ENCODE data around the gene CCNA2. TPM values are rescaled to one million over a fixed set of nuclear protein-coding genes. Genes with fewer than 3 reads are reported as not detected.

Gene CCNA2
- total and polyA plus RNA-seq, 9 of the 15 experiments (the other 6 are each of a cell fraction or from before 2014, with no cell fraction given): 37.1 to 197 (median 154) TPM

DNA sequence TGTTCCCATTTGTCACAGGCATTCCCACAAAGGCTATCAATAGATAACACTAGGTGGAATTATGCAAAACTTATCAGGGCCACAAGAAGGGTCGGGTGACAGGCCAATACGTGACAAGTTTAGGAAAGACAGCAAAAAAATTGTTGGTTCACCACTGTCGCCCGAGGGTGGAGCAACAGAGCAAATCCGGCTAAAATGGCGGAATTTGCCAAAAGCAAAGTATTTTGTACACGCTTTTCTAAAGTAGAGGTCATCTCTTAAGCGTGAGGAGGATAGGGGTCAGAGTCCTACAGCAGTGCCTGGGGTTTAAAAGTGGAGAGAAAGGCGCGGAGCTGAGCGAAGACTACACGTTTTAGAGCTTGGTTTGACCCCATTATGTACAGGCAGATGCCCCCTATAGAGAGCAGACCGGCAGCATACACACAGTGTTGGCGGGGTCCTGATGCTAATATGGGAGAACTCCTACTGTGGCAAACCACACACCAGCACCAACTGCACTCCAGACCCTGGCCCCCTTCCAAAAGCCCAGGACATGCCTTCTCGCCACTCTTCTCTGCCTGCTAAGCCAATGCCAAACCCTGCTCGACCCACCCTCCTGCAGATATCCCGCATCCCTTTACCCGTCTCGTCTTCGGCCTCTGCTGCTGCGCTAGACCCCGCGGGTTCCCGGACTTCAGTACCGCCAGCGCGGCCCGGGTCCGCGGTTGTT is 733 bp downstream of the CCNA2 start (continued):
- TF ChIP-seq MEF2A (IDR thresholded peaks at IDR 0.05; ENCODE audit: control insufficient read depth, low read depth, low read length) (no peak), E2F3 (CRISPR knock-in tag; IDR thresholded peaks at IDR 0.05) (no peak), CREM (IDR thresholded peaks at IDR 0.05; ENCODE audit: low read depth) (peak; percentile 30; the same call in 1 of the 2 replicates), NFATC3 (IDR thresholded peaks at IDR 0.05) (no peak), XRCC3 (IDR thresholded peaks at IDR 0.05) (no peak), KLF10 (CRISPR knock-in tag; IDR thresholded peaks at IDR 0.05) (no peak), RBM39 (optimal IDR thresholded peaks at IDR 0.05; ENCODE audit: low read depth, low read length) (no peak), MCM5 (IDR thresholded peaks at IDR 0.05; ENCODE audit: low read depth) (no peak), CTCF (IDR thresholded peaks at IDR 0.05 in 2 of 3, conservative IDR thresholded peaks at IDR 0.05 in 1 of 3; ENCODE audit: insufficient read depth in 2 of 3, low read depth in 1 of 3, low read length in 3 of 3) (peak; percentile 25 to 36 (median 36); a peak in 3 of 6 replicates), TEAD4 (IDR thresholded peaks at IDR 0.05; ENCODE audit: low read length) (peak; percentile 48), TEAD4 (CRISPR knock-in tag; IDR thresholded peaks at IDR 0.05; ENCODE audit: borderline replicate concordance) (no peak), PML (IDR thresholded peaks at IDR 0.05; ENCODE audit: low read length) (peak; percentile 48; the same call in 1 of the 2 replicates), HDGF (IDR thresholded peaks at IDR 0.05) (no peak), MCM7 (IDR thresholded peaks at IDR 0.05) (no peak), DDX20 (tag; IDR thresholded peaks at IDR 0.05; ENCODE audit: low read depth) (no peak), ZNF696 (CRISPR knock-in tag; conservative IDR thresholded peaks at IDR 0.05) (no peak), ERF (CRISPR knock-in tag; IDR thresholded peaks at IDR 0.05) (no peak), SETDB1 (IDR thresholded peaks at IDR 0.05; ENCODE audit: low read length) (no peak), ZNF384 (IDR thresholded peaks at IDR 0.05; ENCODE audit: low read depth, low read length) (peak; percentile 60; the same call in 1 of the 2 replicates), ARHGAP35 (IDR thresholded peaks at IDR 0.05; ENCODE audit: partially characterized antibody) (no peak), ARID1B (IDR thresholded peaks at IDR 0.05) (peak; percentile 26; the same call in 1 of the 2 replicates), SMARCA4 (IDR thresholded peaks at IDR 0.05) (0 out of 2 replicates have a peak, but pooled peaks have one; percentile 25), ZNF668 (CRISPR knock-in tag; IDR thresholded peaks at IDR 0.05) (no peak)
- TF ChIP-seq, protein P1, sequence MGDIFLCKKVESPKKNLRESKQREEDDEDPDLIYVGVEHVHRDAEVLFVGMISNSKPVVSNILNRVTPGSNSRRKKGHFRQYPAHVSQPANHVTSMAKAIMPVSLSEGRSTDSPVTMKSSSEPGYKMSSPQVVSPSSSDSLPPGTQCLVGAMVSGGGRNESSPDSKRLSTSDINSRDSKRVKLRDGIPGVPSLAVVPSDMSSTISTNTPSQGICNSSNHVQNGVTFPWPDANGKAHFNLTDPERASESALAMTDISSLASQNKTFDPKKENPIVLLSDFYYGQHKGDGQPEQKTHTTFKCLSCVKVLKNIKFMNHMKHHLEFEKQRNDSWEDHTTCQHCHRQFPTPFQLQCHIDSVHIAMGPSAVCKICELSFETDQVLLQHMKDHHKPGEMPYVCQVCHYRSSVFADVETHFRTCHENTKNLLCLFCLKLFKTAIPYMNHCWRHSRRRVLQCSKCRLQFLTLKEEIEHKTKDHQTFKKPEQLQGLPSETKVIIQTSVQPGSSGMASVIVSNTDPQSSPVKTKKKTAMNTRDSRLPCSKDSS (IDR thresholded peaks at IDR 0.05; ENCODE audit: low read depth, partially characterized antibody): no peak
- TF ChIP-seq, protein P2, sequence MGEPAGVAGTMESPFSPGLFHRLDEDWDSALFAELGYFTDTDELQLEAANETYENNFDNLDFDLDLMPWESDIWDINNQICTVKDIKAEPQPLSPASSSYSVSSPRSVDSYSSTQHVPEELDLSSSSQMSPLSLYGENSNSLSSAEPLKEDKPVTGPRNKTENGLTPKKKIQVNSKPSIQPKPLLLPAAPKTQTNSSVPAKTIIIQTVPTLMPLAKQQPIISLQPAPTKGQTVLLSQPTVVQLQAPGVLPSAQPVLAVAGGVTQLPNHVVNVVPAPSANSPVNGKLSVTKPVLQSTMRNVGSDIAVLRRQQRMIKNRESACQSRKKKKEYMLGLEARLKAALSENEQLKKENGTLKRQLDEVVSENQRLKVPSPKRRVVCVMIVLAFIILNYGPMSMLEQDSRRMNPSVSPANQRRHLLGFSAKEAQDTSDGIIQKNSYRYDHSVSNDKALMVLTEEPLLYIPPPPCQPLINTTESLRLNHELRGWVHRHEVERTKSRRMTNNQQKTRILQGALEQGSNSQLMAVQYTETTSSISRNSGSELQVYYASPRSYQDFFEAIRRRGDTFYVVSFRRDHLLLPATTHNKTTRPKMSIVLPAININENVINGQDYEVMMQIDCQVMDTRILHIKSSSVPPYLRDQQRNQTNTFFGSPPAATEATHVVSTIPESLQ (CRISPR knock-in tag; IDR thresholded peaks at IDR 0.05): no peak
- TF ChIP-seq, protein P3, sequence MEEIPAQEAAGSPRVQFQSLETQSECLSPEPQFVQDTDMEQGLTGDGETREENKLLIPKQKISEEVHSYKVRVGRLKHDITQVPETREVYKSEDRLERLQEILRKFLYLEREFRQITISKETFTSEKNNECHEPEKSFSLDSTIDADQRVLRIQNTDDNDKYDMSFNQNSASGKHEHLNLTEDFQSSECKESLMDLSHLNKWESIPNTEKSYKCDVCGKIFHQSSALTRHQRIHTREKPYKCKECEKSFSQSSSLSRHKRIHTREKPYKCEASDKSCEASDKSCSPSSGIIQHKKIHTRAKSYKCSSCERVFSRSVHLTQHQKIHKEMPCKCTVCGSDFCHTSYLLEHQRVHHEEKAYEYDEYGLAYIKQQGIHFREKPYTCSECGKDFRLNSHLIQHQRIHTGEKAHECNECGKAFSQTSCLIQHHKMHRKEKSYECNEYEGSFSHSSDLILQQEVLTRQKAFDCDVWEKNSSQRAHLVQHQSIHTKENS (CRISPR knock-in tag; IDR thresholded peaks at IDR 0.05): no peak

Data from K562 (cell line).